HL-60 (cell line): ENCODE data around the gene ADD1.
A peak's percentile ranks its signal among the peaks of the same experiment; 100 is the strongest.

Source experiments
- DNase-seq, 2 experiments: peaks; one replicate each; pipeline ENCODE4 v3.0.0-alpha.2; 2010 to 2020; ENCODE audit warnings: low read depth in 1 of 2, low spot score in 1 of 2
- H3K27ac ChIP-seq: fragments of 250-450 bp; sonication (Bioruptor Pico); replicated peaks from 2 replicates; pipeline ENCODE4 v1.5.1; 2020; ENCODE audit warnings: mild to moderate bottlenecking, moderate library complexity
- H3K27me3 ChIP-seq: fragments of 250-450 bp; sonication (Bioruptor Pico); 2 replicates; pipeline ENCODE4 v1.5.1; 2021; ENCODE audit warnings: mild to moderate bottlenecking, moderate library complexity; ENCODE audit not compliant: insufficient read depth, poor library complexity, severe bottlenecking
- H3K4me3 ChIP-seq: replicated peaks from 2 replicates; pipeline ENCODE4 v1.5.1; 2011; ENCODE audit warnings: mild to moderate bottlenecking, control low read depth, low read length; ENCODE audit not compliant: insufficient read depth
- CTCF ChIP-seq: IDR thresholded peaks from one replicate; pipeline ENCODE4 v1.5.1; 2011; ENCODE audit warnings: low read length, control low read depth, inconsistent platforms; ENCODE audit not compliant: insufficient read depth
- GABPA ChIP-seq: IDR thresholded peaks from 2 replicates; pipeline ENCODE4 v1.6.1; 2012; ENCODE audit warnings: low read depth
- POLR2AphosphoS5 ChIP-seq: IDR thresholded peaks from 2 replicates; pipeline ENCODE4 v1.6.1; 2012; ENCODE audit warnings: low read depth
- REST ChIP-seq: IDR thresholded peaks from 2 replicates; pipeline ENCODE4 v1.6.1; 2012; ENCODE audit warnings: low read depth; ENCODE audit not compliant: insufficient replicate concordance
- SPI1 ChIP-seq: IDR thresholded peaks from 2 replicates; pipeline ENCODE4 v1.6.1; 2012; ENCODE audit warnings: low read depth, mild to moderate bottlenecking, borderline replicate concordance

Gene ADD1

GRCh38 chr4:2869659-2870058 is 26.0 kb downstream of the ADD1 start:
- DNase-seq: no peak
- Histone ChIP-seq H3K27ac (no peak overlapping the region), H3K27me3 (no peaks in the 10 kb centered on the region), H3K4me3 (no peak overlapping the region)
- TF ChIP-seq GABPA: no peak
- no peak for TF ChIP-seq SPI1
- no peak for TF ChIP-seq CTCF

GRCh38 chr4:2870082-2870481 is 26.4 kb downstream of the ADD1 start:
- Histone ChIP-seq H3K4me3 (no peak overlapping the region), H3K27me3 (no peaks in the 10 kb centered on the region), H3K27ac (no peak overlapping the region)
- TF ChIP-seq REST (no peak), POLR2AphosphoS5 (no peak), GABPA (no peak), CTCF (no peak)
- DNase-seq: no peak

- DNase-seq: peak in 1 of 2 experiments; percentile 29
- no peaks in the 10 kb centered on the region for H3K27me3 ChIP-seq
- H3K27ac ChIP-seq: peak overlapping the region; percentile 38
- no peak for TF ChIP-seq POLR2AphosphoS5
- TF ChIP-seq CTCF: no peak
- no peak for TF ChIP-seq REST
- no peak overlapping the region for H3K4me3 ChIP-seq
Observed at GRCh38 chr4:2871466-2871865, 27.8 kb downstream of the ADD1 start.

GRCh38 chr4:2871911-2872310 is 28.3 kb downstream of the ADD1 start:
- Histone ChIP-seq H3K27me3 (no peaks in the 10 kb centered on the region), H3K4me3 (no peak overlapping the region), H3K27ac (peak overlapping the region; percentile 38)
- no peak for TF ChIP-seq CTCF
- TF ChIP-seq GABPA: no peak
- TF ChIP-seq SPI1: no peak
- TF ChIP-seq REST: no peak
- TF ChIP-seq POLR2AphosphoS5: no peak
- peak in 1 of 2 experiments; percentile 50 for DNase-seq
